ENCODE data around the gene YIPF7.

DNA sequence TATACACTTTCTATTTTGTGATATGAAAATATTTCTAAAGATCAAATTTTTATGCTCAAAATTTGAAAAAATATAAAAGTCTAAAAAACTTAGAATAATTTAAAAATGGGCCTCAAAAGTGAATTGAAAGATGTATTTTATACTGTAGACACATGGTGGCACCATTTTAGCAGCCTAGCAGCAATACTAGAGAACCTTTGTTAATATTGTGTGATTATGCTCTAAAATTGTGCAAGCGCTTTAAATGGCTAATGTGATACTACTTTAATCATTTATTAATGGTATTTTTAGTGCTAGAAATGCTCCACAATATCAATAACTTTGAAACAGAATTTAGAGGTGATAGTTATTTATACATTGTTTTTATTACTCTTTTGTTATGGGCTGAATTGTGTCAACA, 23.0 kb upstream of the YIPF7 start:
- TF ChIP-seq POLR2A (IDR thresholded peaks at IDR 0.05; ENCODE audit: low read length) (no peak), GATA1 (IDR thresholded peaks at IDR 0.05; ENCODE audit: low read depth, low read length) (no peak)
